ENCODE data around the gene C1QTNF7.

C1QTNF7 gene

DNA sequence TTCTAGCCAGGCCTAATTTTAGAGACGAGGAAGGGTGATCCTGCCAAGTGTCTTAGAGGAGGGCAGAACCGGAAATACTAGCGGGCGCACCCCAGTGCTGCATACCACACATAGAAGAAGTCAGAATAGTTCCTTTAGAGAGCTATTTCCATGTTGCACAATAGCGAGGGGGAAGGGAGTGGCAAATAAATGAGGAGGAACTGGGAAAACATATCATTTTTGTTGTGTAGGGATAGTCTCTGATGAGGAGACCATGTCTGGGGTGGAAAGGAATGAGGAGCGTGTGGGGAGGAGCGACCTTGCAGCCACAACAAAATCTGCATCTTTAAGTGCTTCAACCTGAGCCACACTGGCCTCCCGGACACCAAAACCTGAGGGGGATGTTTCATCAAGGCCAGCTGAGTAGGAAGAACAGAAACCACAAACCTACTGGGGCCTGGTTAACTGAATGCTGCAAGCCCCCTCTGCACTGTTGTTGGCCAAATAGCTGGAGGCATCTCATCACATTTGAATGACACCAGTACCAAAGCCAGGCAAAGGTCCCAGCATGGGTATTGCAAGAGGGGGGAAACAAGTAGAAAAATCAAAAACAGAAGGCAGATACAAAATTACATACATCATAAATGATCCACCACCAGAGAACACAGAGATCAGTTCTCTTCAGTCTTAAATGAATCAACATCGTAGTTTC lies 26.7 kb upstream of the C1QTNF7 start:
- ChIA-PET CTCF (interaction anchor here (0.5 to 1.1 kb wide), 3 partner anchors 56 to 600 kb away, joined by 3 to 6 read pairs (median 3); no protein-coding TSS in a partner anchor), POLR2A (no interaction called here)
- Histone ChIP-seq H3K4me3 (ENCODE audit: low read depth, low read length) (no peak overlapping the region), H3K9me3 (ENCODE audit: control insufficient read depth, insufficient read depth, low read depth, low read length) (no peaks in the 10 kb centered on the region), H3K36me3 (ENCODE audit: control insufficient read depth in 2 of 2, insufficient read depth in 1 of 2, low read length in 2 of 2) (no peaks in the 10 kb centered on the region), H3K27ac (ENCODE audit: extremely low read depth, low read depth, low read length) (no peak overlapping the region), H3K4me1 (ENCODE audit: control insufficient read depth, insufficient read depth, low read length) (no peaks in the 10 kb centered on the region)
- TF ChIP-seq ZNF791 (tag by site-specific recombination; IDR thresholded peaks at IDR 0.05) (no peak), SALL2 (tag by site-specific recombination; IDR thresholded peaks at IDR 0.05; ENCODE audit: borderline replicate concordance) (no peak), ZNF549 (tag by site-specific recombination; IDR thresholded peaks at IDR 0.05) (no peak), ZNF2 (tag by site-specific recombination; IDR thresholded peaks at IDR 0.05) (no peak), ZNF777 (tag by site-specific recombination; IDR thresholded peaks at IDR 0.05; ENCODE audit: borderline replicate concordance) (no peak), AEBP2 (tag by site-specific recombination; IDR thresholded peaks at IDR 0.05; ENCODE audit: borderline replicate concordance) (no peak), ZNF354C (tag by site-specific recombination; IDR thresholded peaks at IDR 0.05; ENCODE audit: borderline replicate concordance, low read depth) (no peak), PBX3 (CRISPR knock-in tag; IDR thresholded peaks at IDR 0.05) (no peak), ZNF704 (tag by site-specific recombination; IDR thresholded peaks at IDR 0.05) (no peak)

GRCh38 chr4:15402146-15402545 lies 25.7 kb upstream of the C1QTNF7 start:
- ChIA-PET CTCF (no interaction called here), POLR2A (no interaction called here)
- no peak for TF ChIP-seq ZNF76 (tag by site-specific recombination; IDR thresholded peaks at IDR 0.05; ENCODE audit: borderline replicate concordance, low read depth)
- TF ChIP-seq ZNF704 (tag by site-specific recombination; IDR thresholded peaks at IDR 0.05): no peak
- no peak for TF ChIP-seq KLF17 (tag by site-specific recombination; IDR thresholded peaks at IDR 0.05)
- TF ChIP-seq ZNF2 (tag by site-specific recombination; IDR thresholded peaks at IDR 0.05): no peak
- Histone ChIP-seq H3K4me3 (ENCODE audit: low read depth, low read length) (no peak overlapping the region), H3K9me3 (ENCODE audit: control insufficient read depth, insufficient read depth, low read depth, low read length) (no peaks in the 10 kb centered on the region), H3K4me1 (ENCODE audit: control insufficient read depth, insufficient read depth, low read length) (no peaks in the 10 kb centered on the region), H3K27ac (ENCODE audit: extremely low read depth, low read depth, low read length) (no peak overlapping the region), H3K36me3 (ENCODE audit: control insufficient read depth in 2 of 2, insufficient read depth in 1 of 2, low read length in 2 of 2) (no peaks in the 10 kb centered on the region)

GRCh38 chr4:15402974-15403373 lies 24.9 kb upstream of the C1QTNF7 start:
- H3K4me3 ChIP-seq (ENCODE audit: low read depth, low read length): no peak overlapping the region
- H3K36me3 ChIP-seq (ENCODE audit: control insufficient read depth in 2 of 2, insufficient read depth in 1 of 2, low read length in 2 of 2): no peaks in the 10 kb centered on the region
- H3K4me1 ChIP-seq (ENCODE audit: control insufficient read depth, insufficient read depth, low read length): no peaks in the 10 kb centered on the region
- no peaks in the 10 kb centered on the region for H3K9me3 ChIP-seq (ENCODE audit: control insufficient read depth, insufficient read depth, low read depth, low read length)
- H3K27ac ChIP-seq (ENCODE audit: extremely low read depth, low read depth, low read length): no peak overlapping the region
- CTCF ChIA-PET: no interaction called here
- POLR2A ChIA-PET: no interaction called here
- TF ChIP-seq BCL11A (tag by site-specific recombination; IDR thresholded peaks at IDR 0.05; ENCODE audit: low read depth): no peak
- TF ChIP-seq, protein P1, sequence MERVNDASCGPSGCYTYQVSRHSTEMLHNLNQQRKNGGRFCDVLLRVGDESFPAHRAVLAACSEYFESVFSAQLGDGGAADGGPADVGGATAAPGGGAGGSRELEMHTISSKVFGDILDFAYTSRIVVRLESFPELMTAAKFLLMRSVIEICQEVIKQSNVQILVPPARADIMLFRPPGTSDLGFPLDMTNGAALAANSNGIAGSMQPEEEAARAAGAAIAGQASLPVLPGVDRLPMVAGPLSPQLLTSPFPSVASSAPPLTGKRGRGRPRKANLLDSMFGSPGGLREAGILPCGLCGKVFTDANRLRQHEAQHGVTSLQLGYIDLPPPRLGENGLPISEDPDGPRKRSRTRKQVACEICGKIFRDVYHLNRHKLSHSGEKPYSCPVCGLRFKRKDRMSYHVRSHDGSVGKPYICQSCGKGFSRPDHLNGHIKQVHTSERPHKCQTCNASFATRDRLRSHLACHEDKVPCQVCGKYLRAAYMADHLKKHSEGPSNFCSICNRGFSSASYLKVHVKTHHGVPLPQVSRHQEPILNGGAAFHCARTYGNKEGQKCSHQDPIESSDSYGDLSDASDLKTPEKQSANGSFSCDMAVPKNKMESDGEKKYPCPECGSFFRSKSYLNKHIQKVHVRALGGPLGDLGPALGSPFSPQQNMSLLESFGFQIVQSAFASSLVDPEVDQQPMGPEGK (tag by site-specific recombination; IDR thresholded peaks at IDR 0.05): no peak
- TF ChIP-seq GFI1B (tag by site-specific recombination; IDR thresholded peaks at IDR 0.05): no peak
- no peak for TF ChIP-seq ZNF785 (tag by site-specific recombination; IDR thresholded peaks at IDR 0.05)
- no peak for TF ChIP-seq ZNF24 (tag by site-specific recombination; IDR thresholded peaks at IDR 0.05)
- no peak for TF ChIP-seq KLF1 (tag by site-specific recombination; IDR thresholded peaks at IDR 0.05)
- no peak for TF ChIP-seq MYNN (tag by site-specific recombination; IDR thresholded peaks at IDR 0.05; ENCODE audit: borderline replicate concordance)
- no peak for TF ChIP-seq HIC1 (tag by site-specific recombination; IDR thresholded peaks at IDR 0.05)
